Lower lobe of right lung (tissue), 2 donors: ENCODE results near the gene OSBPL7. TPM values are rescaled to one million over a fixed set of nuclear protein-coding genes. Genes with fewer than 3 reads are reported as not detected.

Source experiments
- ATAC-seq, 2 donors: fragments of 200-7000 bp; cut with Tn5 transposase; one replicate each; pipeline ENCODE4 v1.9.1; 2020 to 2022; ENCODE audit warnings: mild to moderate bottlenecking in 2 of 2, moderate library complexity in 2 of 2
- DNase-seq: peaks from one replicate; pipeline ENCODE4 v3.0.0-alpha.2; 2020
- H3K27ac ChIP-seq: fragments of 200-600 bp; one replicate; pipeline ENCODE4 v1.8.0; 2022
- H3K27me3 ChIP-seq: fragments of 200-600 bp; one replicate; pipeline ENCODE4 v1.8.0; 2022; ENCODE audit warnings: low read depth
- H3K36me3 ChIP-seq: fragments of 200-600 bp; one replicate; pipeline ENCODE4 v1.8.0; 2022; ENCODE audit warnings: mild to moderate bottlenecking
- H3K4me1 ChIP-seq: fragments of 200-600 bp; one replicate; pipeline ENCODE4 v1.8.0; 2022
- H3K4me3 ChIP-seq: fragments of 200-600 bp; one replicate; pipeline ENCODE4 v1.8.0; 2022; ENCODE audit warnings: mild to moderate bottlenecking
- H3K9me3 ChIP-seq: fragments of 200-600 bp; one replicate; pipeline ENCODE4 v1.8.0; 2022
- intact Hi-C: fragments of 100-400 bp; cut with DNase I; formaldehyde crosslinking; loops from one replicate; pipeline ENCODE4 v1.11.0; 2022
- total RNA-seq: library from RNA; stranded (reverse); fragmentation: NEBNext Ultra II Directional; extraction: Animal tissue kit (Norgen Biotek cat#: 25700); gene quantifications from one replicate; pipeline ENCODE4 v1.2.1, GENCODE V29; 2021
- TF ChIP-seq, protein P1 (sequence below): fragments of 200-600 bp; IDR thresholded peaks from one replicate; pipeline ENCODE4 v1.8.0; 2022; ENCODE audit warnings: antibody characterized with exemption, mild to moderate bottlenecking
- donor health status: DM: no; HTN: yes; CAD: no; lungs with severe emphysema.

Gene OSBPL7
- total RNA-seq, 1 donor from 2014 or later: 15.0 TPM

DNA sequence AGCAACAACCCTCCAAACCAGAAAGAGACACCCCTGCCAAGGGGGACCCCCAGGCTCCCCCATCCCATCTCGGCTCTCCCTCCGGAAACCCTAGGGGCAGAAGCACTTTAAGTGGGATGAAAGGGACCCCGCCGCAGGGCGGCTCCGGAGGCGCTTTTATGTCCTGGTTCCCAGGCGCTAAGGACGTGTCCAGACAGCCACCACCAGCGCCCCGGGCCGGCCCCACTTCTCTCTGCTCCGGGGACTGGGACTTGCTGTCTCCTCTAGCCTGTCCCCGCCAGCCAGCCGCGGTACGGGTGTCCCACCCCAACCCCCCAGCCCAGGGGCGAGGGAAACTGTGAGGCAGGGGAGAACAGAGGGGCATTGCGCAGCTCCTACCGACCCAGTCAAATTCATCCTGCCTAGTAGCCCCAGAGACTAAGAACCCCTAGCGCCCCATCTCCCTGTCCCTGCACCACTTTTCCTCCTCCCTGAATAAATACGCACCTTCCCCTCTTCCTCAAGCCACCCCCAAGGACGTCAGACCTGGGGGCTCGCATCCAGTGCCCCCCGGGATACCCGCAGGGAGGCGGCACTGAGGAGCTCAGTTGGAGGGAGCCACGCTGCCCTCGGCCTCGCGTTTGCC lies 25.2 kb upstream of the OSBPL7 start:
- Histone ChIP-seq H3K4me3 (no peak overlapping the region), H3K36me3 (no peaks in the 10 kb centered on the region), H3K9me3 (no peaks in the 10 kb centered on the region), H3K27me3 (peaks cover 75% of the 10 kb centered on the region), H3K4me1 (peaks cover 58% of the 10 kb centered on the region), H3K27ac (no peak overlapping the region)
- intact Hi-C loops: no loop called here
- TF ChIP-seq, protein P1, sequence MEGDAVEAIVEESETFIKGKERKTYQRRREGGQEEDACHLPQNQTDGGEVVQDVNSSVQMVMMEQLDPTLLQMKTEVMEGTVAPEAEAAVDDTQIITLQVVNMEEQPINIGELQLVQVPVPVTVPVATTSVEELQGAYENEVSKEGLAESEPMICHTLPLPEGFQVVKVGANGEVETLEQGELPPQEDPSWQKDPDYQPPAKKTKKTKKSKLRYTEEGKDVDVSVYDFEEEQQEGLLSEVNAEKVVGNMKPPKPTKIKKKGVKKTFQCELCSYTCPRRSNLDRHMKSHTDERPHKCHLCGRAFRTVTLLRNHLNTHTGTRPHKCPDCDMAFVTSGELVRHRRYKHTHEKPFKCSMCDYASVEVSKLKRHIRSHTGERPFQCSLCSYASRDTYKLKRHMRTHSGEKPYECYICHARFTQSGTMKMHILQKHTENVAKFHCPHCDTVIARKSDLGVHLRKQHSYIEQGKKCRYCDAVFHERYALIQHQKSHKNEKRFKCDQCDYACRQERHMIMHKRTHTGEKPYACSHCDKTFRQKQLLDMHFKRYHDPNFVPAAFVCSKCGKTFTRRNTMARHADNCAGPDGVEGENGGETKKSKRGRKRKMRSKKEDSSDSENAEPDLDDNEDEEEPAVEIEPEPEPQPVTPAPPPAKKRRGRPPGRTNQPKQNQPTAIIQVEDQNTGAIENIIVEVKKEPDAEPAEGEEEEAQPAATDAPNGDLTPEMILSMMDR: no peak
- ATAC-seq: no peak
- DNase-seq: no peak

DNA sequence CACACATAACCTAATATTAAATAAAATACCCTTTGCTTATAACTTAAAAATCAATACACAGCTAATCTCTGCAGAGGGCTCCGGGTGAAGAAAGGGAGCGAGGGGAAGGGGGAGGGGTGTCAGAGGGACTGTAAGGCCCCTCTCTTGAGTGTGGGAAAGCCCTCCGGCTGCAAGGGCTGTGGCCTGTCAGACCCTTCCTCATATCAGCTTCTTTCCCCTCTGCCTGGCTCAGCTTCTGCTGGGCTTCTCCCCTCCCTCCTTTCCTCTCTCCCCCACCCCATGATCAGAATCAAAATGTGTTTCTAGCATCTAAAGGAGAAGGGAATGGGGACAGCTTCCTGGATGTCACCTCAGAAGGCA lies 24.1 kb upstream of the OSBPL7 start:
- peaks cover 54% of the 10 kb centered on the region for H3K4me1 ChIP-seq
- ATAC-seq (no peak), DNase-seq (no peak)
- no peak overlapping the region for H3K27ac ChIP-seq
- no peak overlapping the region for H3K4me3 ChIP-seq
- no peaks in the 10 kb centered on the region for H3K36me3 ChIP-seq
- H3K27me3 ChIP-seq: peaks cover 65% of the 10 kb centered on the region
- TF ChIP-seq, protein P1: no peak
- intact Hi-C loops: no loop called here
- no peaks in the 10 kb centered on the region for H3K9me3 ChIP-seq

DNA sequence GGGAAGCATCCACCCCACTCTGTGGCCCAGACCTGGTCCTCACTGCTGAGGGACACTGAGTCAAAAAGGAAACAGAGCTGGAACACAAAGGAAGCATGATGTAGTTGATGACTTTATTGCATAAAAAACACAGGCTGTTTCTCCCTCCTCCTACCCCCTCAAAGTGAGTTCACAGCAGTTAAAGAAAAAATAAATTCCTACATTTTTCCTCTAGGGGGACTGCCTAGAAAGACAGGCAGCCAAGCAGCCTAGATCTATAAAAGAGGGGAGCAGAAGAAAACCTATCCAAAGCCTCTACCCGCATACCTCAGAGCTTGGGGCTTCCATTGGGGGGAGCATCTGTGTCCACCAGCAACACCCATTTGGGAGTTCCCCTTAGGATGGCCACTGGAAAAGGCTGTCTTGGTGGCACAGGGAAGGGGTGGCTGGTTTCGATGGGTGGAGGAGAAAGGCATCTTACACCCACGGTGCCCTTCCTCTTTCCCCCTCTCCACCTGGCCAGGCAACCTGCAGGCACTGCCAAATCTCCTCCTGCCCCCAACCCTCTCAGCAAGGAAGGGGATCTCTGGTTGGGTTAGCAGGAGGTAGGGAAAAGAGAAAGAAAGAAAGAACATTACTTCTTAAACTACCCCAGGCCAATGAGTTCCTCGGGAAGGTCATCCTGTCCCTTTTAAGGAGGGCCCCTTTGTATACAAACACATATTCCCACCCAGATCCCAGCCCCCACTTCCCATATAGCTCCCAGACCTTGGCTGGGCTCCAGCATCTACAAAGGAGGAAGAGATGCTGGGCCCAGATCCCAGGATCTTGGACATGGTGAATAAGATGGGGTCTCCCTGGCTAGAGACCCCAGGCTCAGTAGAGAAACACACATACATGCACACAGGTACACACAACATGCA lies 23.5 kb upstream of the OSBPL7 start:
- DNase-seq (no peak), ATAC-seq (no peak)
- TF ChIP-seq, protein P1: no peak
- Histone ChIP-seq H3K4me1 (peaks cover 56% of the 10 kb centered on the region), H3K27ac (no peak overlapping the region), H3K27me3 (peaks cover 59% of the 10 kb centered on the region), H3K4me3 (no peak overlapping the region), H3K9me3 (no peaks in the 10 kb centered on the region), H3K36me3 (no peaks in the 10 kb centered on the region)
- intact Hi-C loops: loop anchor here (5.0 kb wide), 1 partner anchor 47 kb away; no protein-coding TSS in a partner anchor

DNA sequence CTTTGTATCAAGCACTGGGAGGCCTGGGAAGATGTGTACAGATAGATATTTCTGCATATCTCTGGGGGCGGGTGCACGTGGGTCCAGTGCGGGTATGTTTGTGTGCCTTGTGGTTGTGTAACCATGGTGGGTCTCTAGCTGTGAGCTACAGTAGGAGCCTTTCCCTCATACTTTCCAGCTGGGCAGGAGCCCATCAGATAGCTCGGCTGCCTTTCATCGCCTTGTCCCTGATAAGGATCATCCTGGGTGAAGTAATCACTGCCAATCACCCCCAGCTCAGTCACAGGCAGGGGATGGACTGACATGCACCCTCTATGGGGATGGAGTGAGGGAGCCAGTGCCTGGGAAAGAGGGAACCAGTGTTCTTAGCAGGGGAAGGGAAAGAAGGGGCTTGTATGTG lies 22.6 kb upstream of the OSBPL7 start:
- H3K27ac ChIP-seq: no peak overlapping the region
- H3K4me1 ChIP-seq: peaks cover 64% of the 10 kb centered on the region
- no peaks in the 10 kb centered on the region for H3K9me3 ChIP-seq
- intact Hi-C loops: loop anchor here (5.0 kb wide), 1 partner anchor 48 kb away; no protein-coding TSS in a partner anchor
- TF ChIP-seq, protein P1: no peak
- H3K4me3 ChIP-seq: no peak overlapping the region
- no peak for DNase-seq
- ATAC-seq: no peak
- peaks cover 52% of the 10 kb centered on the region for H3K27me3 ChIP-seq
- no peaks in the 10 kb centered on the region for H3K36me3 ChIP-seq

DNA sequence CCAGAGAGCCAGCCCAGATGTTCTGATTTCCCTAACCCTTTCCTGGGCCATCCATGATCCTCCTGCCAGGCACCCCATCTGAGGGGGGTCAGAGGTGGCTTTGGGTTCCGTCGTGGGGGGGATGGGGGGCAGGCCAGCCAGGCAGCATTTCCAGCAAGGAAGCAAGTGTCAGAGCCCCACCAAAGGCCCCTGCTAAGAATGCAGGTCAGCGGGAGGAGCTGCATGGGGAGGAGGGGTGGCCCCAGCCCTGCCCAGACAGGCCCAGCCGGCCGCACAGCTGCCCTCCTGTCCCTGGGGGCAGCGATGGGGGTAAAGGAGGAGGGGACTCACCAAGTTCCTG lies 21.8 kb upstream of the OSBPL7 start:
- Histone ChIP-seq H3K4me1 (peaks cover 66% of the 10 kb centered on the region), H3K4me3 (no peak overlapping the region), H3K9me3 (no peaks in the 10 kb centered on the region), H3K27ac (no peak overlapping the region), H3K36me3 (peaks cover 5% of the 10 kb centered on the region), H3K27me3 (peaks cover 44% of the 10 kb centered on the region)
- TF ChIP-seq, protein P1: no peak
- intact Hi-C loops: loop anchor here (5.0 kb wide), 1 partner anchor 49 kb away; no protein-coding TSS in a partner anchor
- DNase-seq (no peak), ATAC-seq (no peak)
